SKM-1 (cell line): ENCODE results near the gene CTRB2.
"Not testable (repeated sequence)": the region's sequence is repeated elsewhere in the genome, so short reads cannot be mapped to it uniquely, and the experiment has no call there.

Experiments
- DNase-seq: peaks from one replicate; lab custom pipeline; 2025; ENCODE audit not compliant: unreplicated experiment; lab: John Stamatoyannopoulos, UW

CTRB2 gene

GRCh38 chr16:75205961-75206748 is 806 bp downstream of the CTRB2 start:
- not testable (repeated sequence) for DNase-seq

- DNase-seq = not testable (repeated sequence)
Measured at GRCh38 chr16:75205438-75205837, 1.5 kb downstream of the CTRB2 start.

GRCh38 chr16:75204905-75205304 is 2.1 kb downstream of the CTRB2 start:
- DNase-seq = not testable (repeated sequence)

- no peak for DNase-seq
Measured at GRCh38 chr16:75204410-75204758, 2.6 kb downstream of the CTRB2 start.

GRCh38 chr16:75203667-75204409 is 3.1 kb downstream of the CTRB2 start:
- DNase-seq = no peak

GRCh38 chr16:75203096-75203495 is 3.9 kb downstream of the CTRB2 start:
- no peak for DNase-seq

- DNase-seq = no peak
Measured at GRCh38 chr16:75202069-75202590, 4.8 kb downstream of the CTRB2 start.

- DNase-seq = no peak
Measured at GRCh38 chr16:75198135-75198600, 8.8 kb downstream of the CTRB2 start.

- DNase-seq = no peak
Measured at GRCh38 chr16:75197522-75198134, 9.3 kb downstream of the CTRB2 start.

GRCh38 chr16:75196836-75197235 is 10.1 kb downstream of the CTRB2 start:
- no peak for DNase-seq

GRCh38 chr16:75195811-75196790 is 10.9 kb downstream of the CTRB2 start:
- DNase-seq = no peak

- no peak for DNase-seq
Measured at GRCh38 chr16:75193730-75194444, 13.1 kb downstream of the CTRB2 start.

- no peak for DNase-seq
Measured at GRCh38 chr16:75193265-75193650, 13.7 kb downstream of the CTRB2 start.

- no peak for DNase-seq
Measured at GRCh38 chr16:75192606-75193264, 14.2 kb downstream of the CTRB2 start.

GRCh38 chr16:75189638-75190245 is 17.2 kb downstream of the CTRB2 start:
- no peak for DNase-seq

GRCh38 chr16:75188832-75189477 is 18.0 kb downstream of the CTRB2 start:
- no peak for DNase-seq

GRCh38 chr16:75181630-75182029 is 25.3 kb downstream of the CTRB2 start:
- DNase-seq = no peak

GRCh38 chr16:75179208-75179607 is 27.8 kb downstream of the CTRB2 start:
- no peak for DNase-seq
